ENCODE data around the gene PLXNB1. TPM values are rescaled to one million over a fixed set of nuclear protein-coding genes. Genes with fewer than 3 reads are reported as not detected.

Gene PLXNB1
- total and polyA plus RNA-seq, 2 of the 13 experiments (the other 11 are each of a cell fraction or from before 2014, with no cell fraction given), result 86.0 to 143 TPM

- no peak for TF ChIP-seq KIAA2018 (CRISPR knock-in tag; IDR thresholded peaks at IDR 0.05; ENCODE audit: borderline replicate concordance)
- peak; percentile 73 for TF ChIP-seq MYPOP (CRISPR knock-in tag; IDR thresholded peaks at IDR 0.05)
- TF ChIP-seq FIP1L1 (IDR thresholded peaks at IDR 0.05; ENCODE audit: borderline replicate concordance, insufficient read depth, low read depth, low read length), result no peak
- no peak for TF ChIP-seq ZNF10 (CRISPR knock-in tag; IDR thresholded peaks at IDR 0.05; ENCODE audit: borderline replicate concordance, low read depth)
- no peak for TF ChIP-seq ATRX (CRISPR knock-in tag; IDR thresholded peaks at IDR 0.05; ENCODE audit: borderline replicate concordance)
- TF ChIP-seq SKIL (CRISPR knock-in tag; IDR thresholded peaks at IDR 0.05; ENCODE audit: borderline replicate concordance), result peak; percentile 45; the same call in 1 of the 2 replicates
- no peak for TF ChIP-seq ZNF34 (CRISPR knock-in tag; IDR thresholded peaks at IDR 0.05; ENCODE audit: borderline replicate concordance)
- TF ChIP-seq PCBP1 (IDR thresholded peaks at IDR 0.05; ENCODE audit: borderline replicate concordance, low read depth, low read length), result no peak
- peak; percentile 75 for TF ChIP-seq IKZF5 (CRISPR knock-in tag; IDR thresholded peaks at IDR 0.05)
- TF ChIP-seq KDM1A (CRISPR knock-in tag; IDR thresholded peaks at IDR 0.05), result 0 out of 2 replicates have a peak, but pooled peaks have one; percentile 39
- 0 out of 2 replicates have a peak, but pooled peaks have one; percentile 14 for TF ChIP-seq TOPORS (CRISPR knock-in tag; IDR thresholded peaks at IDR 0.05)
- TF ChIP-seq ZNF7 (CRISPR knock-in tag; IDR thresholded peaks at IDR 0.05), result no peak
- no peak for TF ChIP-seq FOSL1 (CRISPR knock-in tag; IDR thresholded peaks at IDR 0.05; ENCODE audit: borderline replicate concordance)
- TF ChIP-seq TP53 (CRISPR knock-in tag; conservative IDR thresholded peaks at IDR 0.05), result no peak
- peak; percentile 60 for TF ChIP-seq ZNF335 (CRISPR knock-in tag; IDR thresholded peaks at IDR 0.05)
- 0 out of 2 replicates have a peak, but pooled peaks have one; percentile 47 for TF ChIP-seq TOE1 (CRISPR knock-in tag; IDR thresholded peaks at IDR 0.05)
These were observed 1.5 kb upstream of the PLXNB1 start (continued) for GRCh38 chr3:48431224-48432029.

All from HepG2 (cell line).